ENCODE results near the gene ENDOG. TPM values are rescaled to one million over a fixed set of nuclear protein-coding genes. Genes with fewer than 3 reads are reported as not detected.
"Not testable (repeated sequence)": the region's sequence is repeated elsewhere in the genome, so short reads cannot be mapped to it uniquely, and the experiment has no call there.

Gene ENDOG
- total RNA-seq, 4 donors from 2014 or later = 14.1 to 29.9 (median 20.3) TPM

DNA sequence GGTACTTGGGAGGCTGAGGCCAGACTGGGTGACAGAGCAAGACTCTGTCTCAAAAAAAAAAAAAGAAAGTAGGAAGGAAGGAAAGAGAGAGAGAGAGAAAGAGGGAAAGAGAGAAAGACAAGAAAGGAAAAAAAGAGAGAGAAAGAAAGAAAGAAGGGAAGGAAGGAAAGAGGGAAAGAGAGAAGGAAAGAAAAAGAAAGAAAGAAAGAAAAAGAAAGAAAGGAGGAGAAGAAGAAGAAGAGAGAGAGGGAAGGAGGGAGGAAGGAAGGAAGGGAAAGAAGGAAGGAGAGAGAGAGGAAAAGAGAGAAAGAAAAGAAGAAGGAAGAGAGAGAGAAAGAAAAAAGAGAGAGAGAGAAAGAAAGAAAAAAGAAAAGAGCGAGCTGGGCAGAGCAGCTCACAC is 43.5 kb upstream of the ENDOG start:
- no peak for ATAC-seq (ENCODE audit: low FRiP score)
- TF ChIP-seq, protein P1, sequence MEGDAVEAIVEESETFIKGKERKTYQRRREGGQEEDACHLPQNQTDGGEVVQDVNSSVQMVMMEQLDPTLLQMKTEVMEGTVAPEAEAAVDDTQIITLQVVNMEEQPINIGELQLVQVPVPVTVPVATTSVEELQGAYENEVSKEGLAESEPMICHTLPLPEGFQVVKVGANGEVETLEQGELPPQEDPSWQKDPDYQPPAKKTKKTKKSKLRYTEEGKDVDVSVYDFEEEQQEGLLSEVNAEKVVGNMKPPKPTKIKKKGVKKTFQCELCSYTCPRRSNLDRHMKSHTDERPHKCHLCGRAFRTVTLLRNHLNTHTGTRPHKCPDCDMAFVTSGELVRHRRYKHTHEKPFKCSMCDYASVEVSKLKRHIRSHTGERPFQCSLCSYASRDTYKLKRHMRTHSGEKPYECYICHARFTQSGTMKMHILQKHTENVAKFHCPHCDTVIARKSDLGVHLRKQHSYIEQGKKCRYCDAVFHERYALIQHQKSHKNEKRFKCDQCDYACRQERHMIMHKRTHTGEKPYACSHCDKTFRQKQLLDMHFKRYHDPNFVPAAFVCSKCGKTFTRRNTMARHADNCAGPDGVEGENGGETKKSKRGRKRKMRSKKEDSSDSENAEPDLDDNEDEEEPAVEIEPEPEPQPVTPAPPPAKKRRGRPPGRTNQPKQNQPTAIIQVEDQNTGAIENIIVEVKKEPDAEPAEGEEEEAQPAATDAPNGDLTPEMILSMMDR (IDR thresholded peaks at IDR 0.05) = no peak
- DNase-seq (ENCODE audit: low spot score) = no peak

DNA sequence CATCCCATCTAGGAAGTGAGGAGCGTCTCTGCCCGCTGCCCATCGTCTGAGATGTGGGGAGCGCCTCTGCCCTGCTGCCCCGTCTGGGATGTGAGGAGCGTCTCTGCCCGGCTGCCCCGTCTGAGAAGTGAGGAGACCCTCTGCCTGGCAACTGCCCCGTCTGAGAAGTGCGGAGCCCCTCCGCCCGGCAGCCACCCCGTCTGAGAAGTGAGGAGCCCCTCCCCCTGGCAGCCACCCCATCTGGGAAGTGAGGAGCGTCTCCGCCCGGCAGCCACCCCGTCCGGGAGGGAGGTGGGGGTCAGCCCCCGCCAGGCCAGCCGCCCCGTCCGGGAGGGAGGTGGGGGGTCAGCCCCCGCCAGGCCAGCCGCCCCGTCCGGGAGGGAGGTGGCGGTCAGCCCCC is 38.2 kb upstream of the ENDOG start:
- not testable (repeated sequence) for DNase-seq (ENCODE audit: low spot score); ATAC-seq (ENCODE audit: low FRiP score)

DNA sequence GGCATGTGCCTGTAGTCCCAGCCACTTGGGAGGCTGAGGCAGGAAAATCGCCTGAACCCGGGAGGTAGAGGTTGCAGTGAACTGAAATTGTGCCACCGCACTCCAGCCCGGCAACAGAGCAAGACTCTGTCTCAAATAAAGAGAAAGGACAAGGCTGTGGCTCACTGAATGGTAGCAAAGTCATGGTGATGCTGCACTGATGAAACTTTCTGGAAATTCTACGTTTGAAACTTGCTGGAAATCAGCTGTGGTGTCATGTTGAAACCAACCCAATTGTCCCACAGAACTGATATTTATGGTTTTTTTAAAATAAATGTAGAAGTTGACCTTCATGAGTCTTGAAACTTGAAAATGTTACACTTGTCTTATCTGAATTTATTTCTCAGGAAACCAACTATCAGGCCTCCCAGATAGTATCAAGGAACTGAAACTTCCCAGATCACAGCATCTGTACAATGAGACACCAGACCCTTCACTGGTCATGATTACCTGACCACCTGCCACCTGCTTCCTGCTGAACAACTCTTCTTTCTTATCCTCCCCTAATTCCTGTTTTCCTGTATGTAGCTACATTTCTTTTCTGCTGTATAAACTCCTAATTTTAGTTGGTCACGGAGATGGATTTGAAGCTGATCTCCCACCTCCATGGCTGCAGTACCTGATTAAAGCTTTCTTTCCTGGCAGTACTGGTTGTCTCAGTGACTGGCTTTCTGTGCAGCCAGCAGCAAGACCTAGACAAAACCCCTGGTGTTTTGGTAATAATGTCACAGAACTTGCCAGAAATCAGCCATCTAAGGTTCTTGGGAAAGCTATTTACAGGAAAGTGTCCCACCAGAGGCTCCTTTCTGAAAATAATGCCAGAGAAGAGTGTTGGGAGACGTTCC is 36.9 kb upstream of the ENDOG start:
- TF ChIP-seq, protein P1 (IDR thresholded peaks at IDR 0.05) = no peak
- DNase-seq (ENCODE audit: low spot score) = no peak
- ATAC-seq (ENCODE audit: low FRiP score) = no peak

DNA sequence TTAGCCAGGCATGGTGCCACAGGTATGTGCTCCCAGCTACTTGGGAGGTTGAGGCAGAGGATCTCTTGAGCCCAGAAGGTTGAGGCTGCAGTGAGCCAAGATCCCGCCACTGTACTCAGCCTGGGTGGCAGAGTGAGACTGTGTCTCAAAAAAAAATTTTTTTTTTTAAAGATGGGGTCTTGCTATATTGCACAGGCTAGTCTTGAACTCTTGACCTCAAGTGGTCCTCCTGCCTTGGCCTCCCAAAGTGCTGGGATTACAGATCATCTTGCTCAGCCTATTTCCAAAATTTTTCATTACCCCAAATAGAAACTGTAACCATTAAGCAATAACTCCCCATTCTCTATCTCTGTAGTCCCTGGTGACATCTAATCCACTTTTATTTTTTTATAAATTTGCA is 35.6 kb upstream of the ENDOG start:
- ATAC-seq (ENCODE audit: low FRiP score) (no peak), DNase-seq (ENCODE audit: low spot score) (no peak)
- TF ChIP-seq, protein P1 (IDR thresholded peaks at IDR 0.05) = no peak

DNA sequence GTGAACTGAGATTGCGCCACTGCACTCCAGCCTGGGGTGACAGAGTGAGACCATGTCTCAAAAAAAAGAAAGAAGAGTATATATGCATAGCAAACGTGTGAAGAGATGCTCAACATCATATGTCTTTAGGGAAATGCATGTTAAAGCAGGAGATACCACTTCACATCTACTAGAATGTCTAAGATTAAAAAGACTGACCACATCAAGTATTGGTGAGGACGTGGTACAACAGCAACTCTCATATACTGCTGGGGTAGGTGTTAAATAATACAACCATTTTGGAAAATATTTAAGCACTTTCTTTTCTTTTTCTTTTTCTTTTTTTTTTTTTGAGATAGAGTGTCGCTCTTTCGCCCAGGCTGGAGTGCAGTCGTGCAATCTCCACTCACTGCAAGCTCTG is 32.9 kb upstream of the ENDOG start:
- no peak for ATAC-seq (ENCODE audit: low FRiP score)
- DNase-seq (ENCODE audit: low spot score) = no peak
- TF ChIP-seq, protein P1 (IDR thresholded peaks at IDR 0.05) = no peak

DNA sequence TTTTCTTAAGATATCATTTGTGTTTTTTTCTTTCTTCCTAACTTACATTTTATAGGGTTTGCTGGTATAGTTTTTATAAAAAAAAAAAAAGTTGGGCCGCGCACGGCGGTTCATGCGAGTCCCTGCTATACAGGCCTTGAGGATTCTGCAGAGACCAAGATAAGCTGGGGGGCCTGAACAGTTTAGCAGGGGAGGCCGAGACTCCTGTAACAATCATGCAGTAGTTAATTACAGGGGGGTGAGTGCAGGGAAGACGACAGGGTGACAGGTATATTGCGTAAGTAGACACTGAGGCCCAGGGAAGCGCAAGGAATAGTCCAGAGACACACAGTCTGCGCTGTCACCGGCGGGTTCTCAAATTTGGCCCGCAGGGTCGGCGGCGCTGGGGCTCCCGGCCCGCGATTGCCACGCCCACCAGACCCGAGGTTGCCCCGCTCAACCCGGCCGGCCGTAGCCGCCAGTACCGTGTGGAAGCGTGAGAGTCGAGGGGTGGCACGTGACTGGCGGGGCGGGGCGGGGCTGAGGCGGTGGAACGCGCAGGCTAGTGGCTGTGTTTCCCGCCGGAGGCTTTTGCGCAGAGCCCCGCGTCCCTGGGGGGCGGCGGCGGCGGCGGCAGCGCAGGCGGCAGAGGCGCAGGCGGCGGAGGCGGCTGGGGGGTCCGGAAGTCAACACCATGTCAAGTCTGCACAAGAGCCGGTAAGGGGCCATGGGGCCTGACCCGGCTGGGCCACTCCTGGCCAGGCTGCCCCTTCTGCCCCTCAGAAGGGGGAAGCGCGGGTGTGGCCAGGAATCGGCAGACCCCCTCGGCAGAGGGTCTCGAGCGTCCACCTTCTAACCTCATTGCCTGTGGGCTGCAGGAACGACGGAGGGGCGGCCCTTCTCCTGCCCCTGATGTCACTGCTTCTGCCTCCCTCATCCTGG is 31.4 kb upstream of the ENDOG start, which contains the start of gene TBC1D13:
TBC1D13 (plus strand) TSS at position 573 of the 921 bp plus-strand sequence; CDS start at position 674, 101 bp downstream.
- ATAC-seq (ENCODE audit: low FRiP score) (peak; percentile 99), DNase-seq (ENCODE audit: low spot score) (peak; percentile 70)
- TF ChIP-seq, protein P1 (IDR thresholded peaks at IDR 0.05) = no peak

DNA sequence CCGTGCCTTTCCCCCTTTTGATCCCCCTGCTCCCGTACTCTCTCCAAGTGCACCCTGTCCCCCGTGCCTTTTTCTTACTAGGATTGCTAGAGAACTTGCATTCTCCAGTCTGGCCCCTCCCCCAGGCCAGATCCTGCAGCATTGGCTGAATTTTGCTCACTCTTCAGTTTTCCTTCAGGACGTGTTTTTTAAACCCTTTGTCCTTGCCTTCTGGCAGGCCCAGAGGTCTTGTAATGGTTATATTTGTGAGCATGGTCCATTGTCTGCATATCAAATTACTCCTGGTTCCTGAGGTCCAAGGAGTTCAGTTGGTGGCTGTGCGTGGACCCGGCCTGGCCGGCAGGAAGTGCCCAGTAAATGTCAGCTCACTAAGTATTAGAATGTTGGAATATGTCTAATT is 30.6 kb upstream of the ENDOG start:
- ATAC-seq (ENCODE audit: low FRiP score) (no peak), DNase-seq (ENCODE audit: low spot score) (no peak)
- TF ChIP-seq, protein P1 (IDR thresholded peaks at IDR 0.05) = no peak
